Coronary artery (tissue), 2 donors: ENCODE measurements around the gene HMCN2.

Experiments
- DNase-seq: peaks from one replicate; pipeline ENCODE4 v3.0.0-alpha.2; 2017; ENCODE audit warnings: low spot score
- H3K27ac ChIP-seq, 2 donors: fragments of 200-600 bp; sonication (generic); one replicate each; pipeline ENCODE4 v1.5.1; 2016 to 2019
- H3K4me3 ChIP-seq: fragments of 200-600 bp; sonication (generic); 2 replicates; pipeline ENCODE4 v1.5.1; 2016; ENCODE audit warnings: mild to moderate bottlenecking, moderate library complexity
- TF ChIP-seq, protein P1 (sequence below): fragments of 200-600 bp; sonication (generic); IDR thresholded peaks from one replicate; pipeline ENCODE4 v1.5.1; 2019; ENCODE audit warnings: antibody characterized with exemption

Gene HMCN2

DNA sequence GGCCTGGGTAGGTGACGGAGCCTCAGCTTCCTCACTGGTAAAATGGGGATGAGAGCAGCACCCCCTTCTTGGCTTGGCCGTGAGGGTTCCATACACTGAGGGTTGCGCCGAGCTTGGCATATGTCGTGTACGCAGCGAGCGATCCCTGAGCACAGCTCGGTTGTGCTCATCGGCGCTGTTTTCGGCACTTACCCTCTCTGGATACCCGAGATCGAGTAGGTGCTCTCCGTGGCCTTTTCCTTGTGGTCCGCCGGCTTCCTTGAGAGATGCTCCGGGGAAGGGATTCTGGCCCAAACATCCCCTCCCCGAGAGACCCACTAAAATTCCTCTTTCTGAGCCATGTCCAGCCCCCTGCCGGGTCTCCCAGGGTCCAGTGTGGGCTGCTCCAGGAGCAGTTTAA lies 40.0 kb upstream of the HMCN2 start:
- TF ChIP-seq, protein P1, sequence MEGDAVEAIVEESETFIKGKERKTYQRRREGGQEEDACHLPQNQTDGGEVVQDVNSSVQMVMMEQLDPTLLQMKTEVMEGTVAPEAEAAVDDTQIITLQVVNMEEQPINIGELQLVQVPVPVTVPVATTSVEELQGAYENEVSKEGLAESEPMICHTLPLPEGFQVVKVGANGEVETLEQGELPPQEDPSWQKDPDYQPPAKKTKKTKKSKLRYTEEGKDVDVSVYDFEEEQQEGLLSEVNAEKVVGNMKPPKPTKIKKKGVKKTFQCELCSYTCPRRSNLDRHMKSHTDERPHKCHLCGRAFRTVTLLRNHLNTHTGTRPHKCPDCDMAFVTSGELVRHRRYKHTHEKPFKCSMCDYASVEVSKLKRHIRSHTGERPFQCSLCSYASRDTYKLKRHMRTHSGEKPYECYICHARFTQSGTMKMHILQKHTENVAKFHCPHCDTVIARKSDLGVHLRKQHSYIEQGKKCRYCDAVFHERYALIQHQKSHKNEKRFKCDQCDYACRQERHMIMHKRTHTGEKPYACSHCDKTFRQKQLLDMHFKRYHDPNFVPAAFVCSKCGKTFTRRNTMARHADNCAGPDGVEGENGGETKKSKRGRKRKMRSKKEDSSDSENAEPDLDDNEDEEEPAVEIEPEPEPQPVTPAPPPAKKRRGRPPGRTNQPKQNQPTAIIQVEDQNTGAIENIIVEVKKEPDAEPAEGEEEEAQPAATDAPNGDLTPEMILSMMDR, result no peak
- no peak for DNase-seq
- Histone ChIP-seq H3K27ac (no peak overlapping the region), H3K4me3 (no peak overlapping the region)

DNA sequence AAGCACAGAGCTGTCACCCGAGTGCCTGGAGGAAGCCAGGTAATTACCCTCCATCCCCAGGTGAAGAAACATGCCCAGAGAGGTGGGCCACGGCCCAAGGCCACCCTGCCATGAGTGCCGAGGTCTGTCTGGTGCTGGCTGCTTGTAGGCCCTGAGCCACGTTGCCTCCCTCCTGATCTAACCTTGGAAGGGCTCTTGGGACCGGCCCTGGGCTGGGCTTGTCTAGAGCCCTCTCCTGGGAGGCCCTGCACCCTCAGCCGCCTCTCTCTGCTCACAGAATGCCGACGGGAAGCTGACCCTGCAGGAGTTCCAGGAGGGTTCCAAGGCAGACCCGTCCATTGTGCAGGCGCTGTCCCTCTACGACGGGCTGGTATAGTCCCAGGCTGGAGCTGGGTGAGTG lies 39.4 kb upstream of the HMCN2 start:
- TF ChIP-seq, protein P1, result no peak
- Histone ChIP-seq H3K27ac (no peak overlapping the region), H3K4me3 (no peak overlapping the region)
- no peak for DNase-seq

GRCh38 chr9:130227833-130228232 lies 37.7 kb upstream of the HMCN2 start:
- Histone ChIP-seq H3K27ac (no peak overlapping the region), H3K4me3 (no peak overlapping the region)
- DNase-seq, result no peak
- TF ChIP-seq, protein P1, result no peak

DNA sequence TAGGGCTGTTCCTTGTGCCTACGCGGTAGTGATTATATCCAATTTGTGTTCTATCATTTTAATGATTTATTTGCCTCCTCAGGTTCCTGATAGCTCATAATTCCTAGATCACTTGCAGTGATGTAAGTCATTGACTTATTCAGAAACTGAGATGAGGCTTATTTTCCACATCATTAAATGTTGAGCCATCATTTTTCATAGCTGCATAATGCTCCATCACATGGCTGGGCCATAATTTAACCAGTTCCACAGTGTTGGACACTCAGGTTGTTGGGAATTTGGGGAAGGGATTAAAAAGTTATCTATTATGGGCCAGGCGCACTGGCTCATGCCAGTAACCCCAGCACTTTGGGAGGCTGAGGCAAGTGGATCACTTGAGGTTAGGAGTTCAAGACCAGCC lies 35.8 kb upstream of the HMCN2 start:
- TF ChIP-seq, protein P1, result no peak
- Histone ChIP-seq H3K27ac (no peak overlapping the region), H3K4me3 (no peak overlapping the region)
- no peak for DNase-seq

DNA sequence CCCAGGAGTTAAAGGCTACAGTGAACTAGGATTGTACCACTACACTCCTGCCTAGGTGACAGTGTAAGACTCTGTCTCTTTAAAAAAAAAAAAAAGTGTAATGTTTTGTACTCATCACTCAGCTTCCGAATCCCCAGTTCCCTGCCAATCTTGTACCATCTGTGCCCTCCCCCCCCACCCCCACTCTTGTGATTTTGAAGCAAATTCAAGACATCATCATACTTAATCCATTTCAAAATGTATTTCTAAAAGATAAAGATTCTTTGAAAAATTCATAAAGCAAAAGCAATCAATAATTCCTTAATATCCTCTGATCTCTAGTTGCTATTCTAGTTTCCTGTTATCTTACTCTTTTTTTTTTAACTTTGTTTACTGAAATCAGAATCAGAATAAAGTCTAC lies 34.9 kb upstream of the HMCN2 start:
- DNase-seq, result no peak
- TF ChIP-seq, protein P1, result no peak
- Histone ChIP-seq H3K4me3 (no peak overlapping the region), H3K27ac (no peak overlapping the region)

GRCh38 chr9:130232899-130233586 lies 32.5 kb upstream of the HMCN2 start:
- TF ChIP-seq, protein P1, result no peak
- Histone ChIP-seq H3K27ac (no peak overlapping the region), H3K4me3 (no peak overlapping the region)
- DNase-seq, result no peak

DNA sequence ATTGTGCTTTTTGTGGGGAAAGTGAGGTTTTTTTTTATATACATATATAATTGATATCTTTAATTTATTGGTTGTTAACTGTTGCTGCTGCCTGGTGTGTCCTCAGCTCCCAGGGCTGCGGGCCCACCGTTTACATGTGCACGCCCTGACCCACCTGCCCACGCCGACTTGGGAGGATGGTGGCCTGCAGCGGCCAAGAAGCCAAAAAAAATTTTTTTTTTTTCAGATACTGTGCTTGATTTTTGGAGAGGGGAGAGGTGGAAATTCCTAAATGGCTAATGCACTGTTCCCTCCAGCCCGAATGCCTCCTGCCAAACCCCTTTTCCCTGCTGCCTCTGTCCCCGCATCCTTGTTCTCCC lies 32.0 kb upstream of the HMCN2 start:
- no peak overlapping the region for H3K27ac ChIP-seq
- no peak for DNase-seq

More for the DNA sequence above, 32.0 kb upstream of the HMCN2 start:
- TF ChIP-seq, protein P1, result no peak
- no peak overlapping the region for H3K4me3 ChIP-seq
